UCSD-AML1 (cell line): ENCODE results near the gene BMERB1.
"Not testable (repeated sequence)": the region's sequence is repeated elsewhere in the genome, so short reads cannot be mapped to it uniquely, and the experiment has no call there.

Experiments used
- DNase-seq: peaks from one replicate; lab custom pipeline; 2025; ENCODE audit not compliant: unreplicated experiment; lab: John Stamatoyannopoulos, UW

Gene BMERB1

GRCh38 chr16:15519790-15520189, 85.4 kb downstream of the BMERB1 start:
- DNase-seq, result no peak

GRCh38 chr16:15521390-15521757, 87.0 kb downstream of the BMERB1 start:
- no peak for DNase-seq

GRCh38 chr16:15521758-15522509, 87.5 kb downstream of the BMERB1 start:
- no peak for DNase-seq

- DNase-seq, result peak; percentile 39
Measured at GRCh38 chr16:15523092-15523541, 88.7 kb downstream of the BMERB1 start.

GRCh38 chr16:15523939-15524338, 89.6 kb downstream of the BMERB1 start:
- no peak for DNase-seq

GRCh38 chr16:15524966-15525365, 90.6 kb downstream of the BMERB1 start:
- no peak for DNase-seq

GRCh38 chr16:15526097-15526496, 91.7 kb downstream of the BMERB1 start:
- no peak for DNase-seq

- no peak for DNase-seq
Measured at GRCh38 chr16:15526731-15527130, 92.3 kb downstream of the BMERB1 start.

GRCh38 chr16:15529673-15530072, 95.3 kb downstream of the BMERB1 start:
- DNase-seq, result no peak

- no peak for DNase-seq
Measured at GRCh38 chr16:15530085-15530484, 95.7 kb downstream of the BMERB1 start.

GRCh38 chr16:15532825-15533224, 98.4 kb downstream of the BMERB1 start:
- DNase-seq, result no peak

- DNase-seq, result no peak
Measured at GRCh38 chr16:15533386-15533785, 99.0 kb downstream of the BMERB1 start.

GRCh38 chr16:15535772-15536171, 101.4 kb downstream of the BMERB1 start:
- DNase-seq, result no peak

- no peak for DNase-seq
Measured at GRCh38 chr16:15536843-15537242, 102.5 kb downstream of the BMERB1 start.

- no peak for DNase-seq
Measured at GRCh38 chr16:15538507-15538906, 104.1 kb downstream of the BMERB1 start.

- no peak for DNase-seq
Measured at GRCh38 chr16:15539197-15539596, 104.8 kb downstream of the BMERB1 start.

- no peak for DNase-seq
Measured at GRCh38 chr16:15542261-15542660, 107.9 kb downstream of the BMERB1 start.

- DNase-seq, result no peak
Measured at GRCh38 chr16:15542734-15543347, 108.5 kb downstream of the BMERB1 start.

GRCh38 chr16:15544405-15544804, 110.0 kb downstream of the BMERB1 start:
- DNase-seq, result no peak

GRCh38 chr16:15545544-15545943, 111.2 kb downstream of the BMERB1 start:
- no peak for DNase-seq

- DNase-seq, result not testable (repeated sequence)
Measured at GRCh38 chr16:15547072-15547767, 112.8 kb downstream of the BMERB1 start.

GRCh38 chr16:15547768-15548096, 113.3 kb downstream of the BMERB1 start:
- no peak for DNase-seq
